DMS53 (cell line): ENCODE measurements around the gene DCLK2.

ENCODE experiments used
- DNase-seq: peaks from one replicate; lab custom pipeline; 2025; lab: John Stamatoyannopoulos, UW

DCLK2 gene

DNA sequence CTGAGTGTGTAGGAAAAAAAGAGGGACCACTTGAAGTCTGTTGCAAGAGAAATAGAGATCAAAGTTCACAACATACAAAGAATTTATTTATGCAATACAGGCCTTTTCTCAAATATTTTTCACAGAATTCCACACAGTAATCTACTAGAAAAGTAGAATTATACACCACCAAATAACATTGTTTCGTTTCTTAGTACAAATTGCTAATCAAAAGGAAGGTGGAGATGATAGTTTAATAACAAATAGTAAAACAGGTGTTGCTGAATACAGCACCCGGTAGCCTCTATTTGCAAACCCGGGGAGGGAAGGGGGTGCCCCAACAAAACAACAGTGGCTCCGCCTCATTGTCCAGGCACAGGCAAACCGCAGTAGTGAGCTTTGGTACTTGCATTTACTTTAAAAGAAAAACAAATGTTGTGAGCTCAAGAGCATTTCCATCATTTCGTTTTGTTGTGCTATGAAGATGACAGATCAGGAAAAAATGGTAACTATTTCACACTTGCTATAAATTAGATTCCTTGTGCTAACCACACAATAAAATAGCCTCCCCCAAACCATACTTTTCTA, 186.4 kb downstream of the DCLK2 start:
- no peak for DNase-seq

DNA sequence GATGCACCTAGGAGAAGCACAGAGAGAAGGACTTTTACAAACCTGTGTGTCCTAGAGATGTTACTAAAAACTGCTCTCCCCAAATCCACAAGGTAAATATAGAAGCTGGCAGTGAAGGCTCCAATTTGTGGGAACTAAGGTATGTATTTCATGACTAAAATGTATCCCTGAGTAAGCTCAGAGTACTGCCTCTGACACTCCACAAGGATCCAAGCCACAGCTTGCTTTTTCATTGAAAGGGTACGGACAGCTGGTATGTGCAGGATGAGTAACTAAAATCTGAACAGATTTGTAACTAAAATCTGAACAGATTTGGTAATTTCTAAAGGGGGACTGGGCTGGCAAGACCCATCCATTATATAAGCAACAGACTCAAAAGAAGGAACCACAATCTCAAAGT, 187.6 kb downstream of the DCLK2 start:
- no peak for DNase-seq

DNA sequence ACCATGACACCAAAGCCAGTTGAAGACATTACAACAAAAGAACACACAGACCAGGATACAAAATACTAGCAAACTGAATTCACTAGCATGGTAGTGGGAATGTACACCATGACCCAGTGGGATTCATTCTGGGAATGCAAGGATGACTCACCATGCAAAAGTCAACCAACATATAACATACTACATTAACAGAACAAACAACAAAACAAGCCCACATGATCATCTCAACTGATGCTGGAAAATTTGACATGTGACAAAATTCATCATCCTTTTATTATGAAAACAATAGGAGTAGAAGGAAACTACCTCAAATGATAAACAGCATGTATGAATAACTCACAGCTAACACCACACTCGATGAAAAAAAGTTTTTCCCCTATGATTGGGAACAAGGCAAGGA, 190.2 kb downstream of the DCLK2 start:
- DNase-seq, result peak; percentile 29

DNA sequence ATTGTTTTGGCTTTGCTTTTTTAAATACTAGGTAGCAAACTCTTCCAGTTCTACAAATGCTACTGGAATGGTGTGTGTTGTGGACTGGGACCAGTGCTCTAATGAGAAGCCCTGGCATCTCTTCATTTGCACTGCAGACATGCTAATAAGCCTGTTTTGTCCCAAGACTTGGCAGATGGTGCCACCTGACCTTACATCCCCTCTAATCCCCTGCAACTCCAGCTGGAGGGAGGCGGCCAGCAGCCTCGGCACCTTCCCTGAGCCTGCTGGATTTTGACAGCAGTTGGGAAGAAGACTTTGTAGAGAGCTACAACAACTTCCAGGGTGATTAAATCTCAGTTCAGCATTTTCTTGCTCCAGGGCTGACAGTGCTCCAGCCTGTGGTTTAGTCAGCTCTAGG, 200.0 kb downstream of the DCLK2 start:
- no peak for DNase-seq

DNA sequence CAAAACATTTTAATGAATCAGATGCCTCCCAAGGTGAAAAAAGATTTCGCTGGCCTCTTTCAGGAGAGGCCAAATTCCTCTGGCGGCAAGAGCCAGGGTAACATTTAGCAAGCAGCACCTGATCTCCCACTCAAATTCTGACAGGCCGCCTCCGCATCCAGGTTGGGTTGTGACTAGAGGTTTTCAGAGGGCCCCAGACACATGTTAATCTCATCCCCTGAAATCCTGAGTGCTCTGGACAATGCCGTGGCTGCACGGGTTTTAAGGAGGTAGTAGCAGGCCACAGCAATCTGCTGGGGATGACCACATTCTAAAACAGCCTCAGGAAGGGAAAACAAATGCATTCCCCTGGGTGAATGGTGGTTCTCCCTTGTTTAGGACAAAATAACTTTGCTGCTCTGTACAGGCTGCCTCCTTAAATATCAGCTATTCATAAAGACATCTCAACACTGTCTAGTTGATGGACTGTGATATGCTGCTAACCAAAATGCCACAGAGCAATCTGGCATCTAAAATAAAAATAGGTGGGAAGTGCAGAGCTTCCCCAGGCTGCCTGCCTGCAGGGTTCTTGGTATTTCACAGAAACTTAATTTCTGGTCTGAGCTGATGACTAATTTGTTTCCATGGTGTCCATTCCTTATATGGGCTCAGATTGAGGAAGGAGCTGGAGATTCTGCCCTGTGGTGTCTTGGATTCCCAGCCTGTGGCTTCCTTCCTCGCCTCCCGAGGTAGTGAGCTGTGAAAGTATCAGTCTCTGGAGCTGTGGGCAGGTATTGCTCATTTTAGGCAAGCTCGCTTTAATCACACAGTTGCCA, 202.0 kb downstream of the DCLK2 start:
- DNase-seq, result no peak

DNA sequence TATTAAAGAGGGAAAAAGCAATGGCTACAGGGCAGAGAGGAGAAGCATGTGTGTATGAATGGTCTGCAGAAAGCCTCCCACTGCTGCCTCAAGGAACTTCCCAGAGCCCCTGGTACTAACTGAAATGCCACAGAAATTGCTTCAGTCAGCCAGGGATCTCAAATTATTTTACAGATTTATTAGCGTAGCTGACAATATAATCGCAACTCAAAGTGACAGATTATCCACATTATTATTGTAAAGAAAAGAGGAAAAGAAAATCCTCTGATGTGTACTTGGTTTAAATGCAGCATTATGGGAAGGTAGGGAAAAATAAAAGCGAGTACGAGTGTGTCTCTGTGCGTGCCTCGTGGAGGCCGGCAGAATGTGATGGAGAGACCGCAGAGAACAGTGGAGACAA, 202.7 kb downstream of the DCLK2 start:
- DNase-seq, result no peak

DNA sequence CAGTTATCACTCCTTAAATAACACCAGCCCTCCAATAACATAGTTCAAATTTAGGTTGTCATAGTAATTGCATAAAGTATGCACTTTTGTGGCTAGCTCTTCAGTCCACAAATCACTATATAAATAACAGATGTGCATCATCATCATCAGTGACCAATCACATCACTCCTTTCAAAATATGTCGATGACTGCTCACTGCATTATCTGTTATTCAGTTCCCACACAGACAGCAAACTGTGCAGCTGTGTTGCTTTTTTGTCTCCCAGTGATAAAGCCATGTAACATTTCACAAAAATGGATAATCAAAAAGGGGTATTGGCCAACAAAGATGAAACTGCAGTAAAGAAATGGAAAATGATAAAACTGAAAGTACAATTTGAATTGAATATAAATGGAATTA, 205.4 kb downstream of the DCLK2 start:
- no peak for DNase-seq

DNA sequence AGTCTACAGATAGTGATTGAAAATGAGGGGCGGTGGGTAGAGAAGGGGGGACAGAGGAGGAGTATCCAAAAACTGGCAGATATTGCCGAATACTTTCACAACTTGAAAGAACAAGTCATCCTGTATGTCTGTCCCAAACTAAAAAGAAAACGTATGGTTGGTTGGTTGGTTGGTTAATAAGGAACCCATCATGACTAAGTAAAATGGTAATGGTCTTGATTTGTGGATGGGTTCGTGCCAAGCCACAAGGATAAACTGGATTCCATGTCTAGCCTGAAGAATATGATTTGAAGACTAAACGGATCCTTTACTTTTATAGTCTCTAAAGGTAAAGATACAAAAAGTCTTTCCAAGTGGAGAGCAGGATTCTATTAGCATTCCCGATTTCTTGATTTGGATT, 208.4 kb downstream of the DCLK2 start:
- no peak for DNase-seq

DNA sequence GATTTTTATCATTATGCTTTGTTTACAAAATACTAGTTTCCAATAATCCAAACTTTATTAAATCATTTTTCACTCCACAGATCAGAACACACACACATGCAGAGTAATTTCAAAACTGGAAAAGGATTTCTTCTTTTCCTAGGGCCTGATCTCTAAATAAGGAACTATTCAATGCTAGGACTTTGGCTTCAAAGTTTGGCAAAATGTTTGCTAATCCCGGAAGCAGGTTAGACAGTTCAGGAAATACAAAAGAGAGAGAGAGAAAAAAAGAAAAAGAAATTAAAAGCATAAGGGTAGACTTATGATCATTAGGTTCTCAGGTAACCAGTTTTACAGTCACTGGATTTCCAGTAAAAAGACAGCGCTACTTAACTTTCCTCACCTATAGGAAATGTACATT, 211.0 kb downstream of the DCLK2 start:
- no peak for DNase-seq

DNA sequence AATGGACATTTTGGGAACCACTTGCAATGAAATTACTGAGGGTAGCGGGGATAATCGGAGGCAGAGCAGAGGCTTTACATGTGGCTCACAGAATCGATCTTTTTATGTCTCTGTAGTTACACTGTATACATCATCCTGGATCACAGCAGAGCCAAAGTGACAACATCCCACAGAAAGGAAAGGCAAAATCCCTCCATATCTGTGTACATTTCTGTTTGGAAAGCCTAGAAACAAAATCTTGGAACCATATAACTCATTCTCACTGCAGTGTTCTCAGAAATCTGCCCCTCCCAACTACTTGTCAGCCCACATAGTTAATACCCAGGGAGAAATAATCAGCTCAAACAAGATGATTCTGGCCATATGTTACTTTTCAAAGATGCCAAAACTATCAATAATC, 211.6 kb downstream of the DCLK2 start:
- no peak for DNase-seq

DNA sequence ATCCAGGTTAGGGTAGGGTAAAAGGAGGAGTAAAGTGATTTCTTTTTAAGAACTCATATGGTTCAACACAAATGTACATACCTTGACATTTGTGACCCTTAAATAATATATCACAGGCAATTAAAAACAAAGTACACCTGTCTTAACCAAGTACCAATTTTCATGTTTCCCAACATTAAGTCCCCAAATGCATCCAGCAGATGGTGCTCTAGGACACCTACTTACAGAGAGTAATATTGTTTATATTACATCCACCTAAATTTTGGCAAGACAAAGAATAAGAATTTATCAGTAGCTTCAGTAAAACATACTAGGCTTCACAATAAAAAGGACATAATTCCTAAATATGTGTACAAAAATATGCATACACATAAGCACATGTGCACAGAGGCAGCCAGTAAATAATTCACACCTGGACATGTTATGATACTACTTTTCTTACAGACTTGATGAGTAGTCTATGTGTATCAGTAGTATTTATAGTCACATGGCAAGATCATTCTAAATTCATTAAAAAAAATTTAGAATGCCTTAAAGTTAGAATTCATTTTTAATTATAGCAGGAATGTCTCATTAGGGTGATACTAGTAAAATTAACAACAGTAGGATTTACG, 219.7 kb downstream of the DCLK2 start:
- DNase-seq, result peak; percentile 60

DNA sequence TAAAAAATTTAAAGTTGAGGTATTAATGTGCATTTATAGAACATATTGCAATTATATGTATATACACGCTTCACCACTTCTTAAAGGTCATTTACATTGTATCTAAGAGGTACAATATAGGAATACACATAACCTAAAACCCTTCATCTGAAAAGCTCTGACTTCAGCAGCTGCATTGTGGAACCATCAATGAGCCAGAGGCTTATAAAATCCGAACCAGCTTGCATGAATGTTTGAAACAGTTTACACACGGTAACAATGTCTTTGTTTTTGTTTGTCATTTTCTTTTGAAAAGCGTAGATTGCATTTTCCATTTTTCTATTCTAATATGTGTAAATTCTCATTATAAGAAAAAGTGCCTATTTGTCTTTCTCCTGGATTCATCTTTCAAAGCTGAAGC, 221.6 kb downstream of the DCLK2 start:
- no peak for DNase-seq

DNA sequence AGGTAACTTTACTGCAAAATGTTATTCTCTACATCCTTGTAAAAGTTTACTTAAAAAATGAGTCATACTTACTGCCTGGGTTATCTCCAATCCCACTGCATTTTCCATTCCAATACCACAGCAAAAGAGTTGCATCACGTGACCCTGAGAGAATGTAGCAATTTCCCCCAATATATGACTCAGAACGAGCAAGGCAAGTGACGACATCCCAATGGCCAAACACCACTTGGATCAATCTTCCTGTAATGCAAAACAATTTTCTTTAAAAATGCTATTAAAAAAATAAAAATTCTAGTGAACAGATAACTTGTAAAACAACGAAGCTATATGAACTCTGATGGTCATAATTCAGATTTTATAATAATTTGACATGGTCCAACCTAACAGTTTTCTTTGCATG, 224.3 kb downstream of the DCLK2 start:
- DNase-seq, result peak; percentile 44

DNA sequence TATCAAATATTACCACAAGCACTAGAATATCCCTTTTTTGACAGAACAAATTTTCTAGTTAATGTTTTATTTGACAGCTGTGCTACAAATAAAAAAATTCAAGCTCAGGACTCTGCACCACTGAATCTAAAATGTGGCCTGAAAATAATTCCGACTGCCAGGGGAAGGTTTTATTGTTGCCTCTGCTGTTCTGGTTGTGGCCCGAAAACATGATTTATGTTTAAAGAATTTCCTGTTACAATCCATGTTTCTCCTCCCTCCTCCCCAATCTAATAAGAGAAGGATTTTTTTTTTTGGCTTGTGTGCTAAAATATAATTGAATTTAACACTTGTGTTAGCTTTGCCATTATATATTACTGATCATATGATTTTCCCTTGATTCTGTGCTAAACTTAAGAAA, 227.8 kb downstream of the DCLK2 start:
- no peak for DNase-seq

DNA sequence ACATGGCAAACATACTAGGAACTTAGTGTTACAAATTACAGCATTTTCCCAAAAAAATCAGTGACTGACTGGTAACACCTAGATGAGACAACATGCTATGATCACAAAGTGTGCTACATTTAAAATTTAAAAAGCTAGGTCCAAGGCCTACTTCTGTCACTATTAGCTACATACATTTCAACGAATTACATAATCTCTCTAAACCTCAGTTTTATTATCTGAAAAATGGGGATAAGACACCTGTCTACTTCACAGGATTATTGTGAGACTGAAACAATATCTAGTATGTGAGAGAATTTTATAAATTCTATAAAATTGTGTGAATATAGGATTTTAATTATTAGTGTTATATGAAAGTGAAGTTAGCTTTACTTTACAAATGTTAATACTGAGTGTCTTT, 228.5 kb downstream of the DCLK2 start:
- no peak for DNase-seq
